Hematopoietic multipotent progenitor cell treated with erythropoietin and hydrocortisone succinate and interleukin-3 and kit ligand, for 4 days (in vitro differentiated cells): ENCODE data around the gene CDHR5.

Source experiments
- DNase-seq: peaks from one replicate; pipeline ENCODE4 v3.0.0-alpha.2; 2015

CDHR5 gene

GRCh38 chr11:620935-621814 is 3.6 kb downstream of the CDHR5 start:
- no peak for DNase-seq

- no peak for DNase-seq
Measured at GRCh38 chr11:620201-620600, 4.6 kb downstream of the CDHR5 start.

- DNase-seq: no peak
Measured at GRCh38 chr11:619628-620050, 5.1 kb downstream of the CDHR5 start.

GRCh38 chr11:618856-619627 is 5.7 kb downstream of the CDHR5 start:
- DNase-seq: no peak

- no peak for DNase-seq
Measured at GRCh38 chr11:617912-618682, 6.7 kb downstream of the CDHR5 start.

- DNase-seq: no peak
Measured at GRCh38 chr11:617199-617911, 7.4 kb downstream of the CDHR5 start.

GRCh38 chr11:616320-617198 is 8.2 kb downstream of the CDHR5 start:
- DNase-seq: peak; percentile 40

GRCh38 chr11:615504-616319 is 9.0 kb downstream of the CDHR5 start, which contains the start of gene IRF7:
Gene IRF7 (minus strand): TSS chr11:615950. CDS start chr11:615364, 586 bp downstream.
- DNase-seq: peak; percentile 98

GRCh38 chr11:614623-615503 is 9.9 kb downstream of the CDHR5 start:
- peak; percentile 25 for DNase-seq

- DNase-seq: no peak
Measured at GRCh38 chr11:614021-614622, 10.6 kb downstream of the CDHR5 start.

- DNase-seq: peak; percentile 81
Measured at GRCh38 chr11:613369-613968, 11.3 kb downstream of the CDHR5 start.

- DNase-seq: no peak
Measured at GRCh38 chr11:612961-613300, 11.8 kb downstream of the CDHR5 start.

- DNase-seq: peak; percentile 67
Measured at GRCh38 chr11:612201-612960, 12.4 kb downstream of the CDHR5 start.

- DNase-seq: no peak
Measured at GRCh38 chr11:611001-611996, 13.5 kb downstream of the CDHR5 start.

GRCh38 chr11:610146-610801 is 14.5 kb downstream of the CDHR5 start:
- DNase-seq: no peak

- no peak for DNase-seq
Measured at GRCh38 chr11:609341-609811, 15.4 kb downstream of the CDHR5 start.
